NK-92 (cell line): ENCODE measurements around the gene IRAK4.

Experiments
- DNase-seq: peaks from one replicate; lab custom pipeline; 2025; ENCODE audit not compliant: unreplicated experiment; lab: John Stamatoyannopoulos, UW

The IRAK4 gene

DNA sequence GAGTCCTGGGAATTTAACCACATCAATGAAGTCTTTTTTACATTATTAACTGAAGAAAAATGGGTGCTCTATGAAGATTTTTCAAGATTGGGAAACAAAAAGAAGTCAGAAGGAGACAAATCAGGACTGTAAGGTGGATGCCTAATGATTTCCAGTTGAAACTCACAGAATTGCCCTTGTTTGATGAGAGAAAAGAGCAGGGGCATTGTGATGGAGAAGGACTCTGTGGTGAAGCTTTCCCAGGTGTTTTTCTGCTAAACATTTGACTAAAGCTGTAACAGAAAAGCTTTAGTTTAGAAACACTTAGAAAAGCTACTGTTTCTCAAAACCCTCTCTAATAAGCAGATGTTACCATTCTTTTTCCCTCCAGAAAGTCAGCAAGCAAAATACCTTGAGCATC lies 5.8 kb downstream of the IRAK4 start:
- no peak for DNase-seq

DNA sequence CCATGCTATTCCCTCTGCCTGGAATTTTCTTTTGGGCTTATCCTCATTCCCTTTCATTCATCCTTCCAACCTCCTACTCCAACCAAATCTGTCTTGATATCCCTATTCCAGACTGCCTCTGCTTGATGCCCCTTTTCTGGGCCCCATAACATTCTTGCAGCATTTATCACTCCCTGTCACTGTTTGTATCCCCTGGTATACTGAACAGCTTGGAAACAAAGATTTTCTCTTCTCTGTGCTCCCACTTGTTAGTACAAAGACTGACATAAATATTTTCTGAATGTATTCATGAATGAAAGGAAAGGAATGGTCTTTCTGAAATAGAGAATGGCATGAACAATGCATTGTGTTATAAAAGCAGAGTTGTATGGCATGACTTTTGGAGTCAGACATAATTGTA lies 7.5 kb downstream of the IRAK4 start:
- no peak for DNase-seq

DNA sequence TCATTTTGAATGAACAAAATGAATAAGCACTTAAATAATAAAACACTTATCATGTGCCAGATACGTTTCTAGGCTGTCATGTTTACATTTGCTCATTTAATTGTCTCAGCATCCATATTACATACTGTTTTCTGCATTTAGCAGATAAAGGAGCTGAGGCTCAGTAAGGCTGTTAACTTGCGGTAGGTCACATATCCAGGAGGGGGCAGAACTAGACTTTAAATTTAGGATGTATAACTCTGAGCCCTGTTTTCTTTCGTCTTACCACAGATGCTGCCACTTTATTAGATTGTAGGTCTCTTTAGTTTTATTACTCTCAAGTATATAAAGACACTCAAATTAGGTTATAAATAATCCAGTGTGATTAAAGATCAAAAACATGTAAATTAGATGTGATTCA lies 17.7 kb downstream of the IRAK4 start:
- DNase-seq, result no peak

DNA sequence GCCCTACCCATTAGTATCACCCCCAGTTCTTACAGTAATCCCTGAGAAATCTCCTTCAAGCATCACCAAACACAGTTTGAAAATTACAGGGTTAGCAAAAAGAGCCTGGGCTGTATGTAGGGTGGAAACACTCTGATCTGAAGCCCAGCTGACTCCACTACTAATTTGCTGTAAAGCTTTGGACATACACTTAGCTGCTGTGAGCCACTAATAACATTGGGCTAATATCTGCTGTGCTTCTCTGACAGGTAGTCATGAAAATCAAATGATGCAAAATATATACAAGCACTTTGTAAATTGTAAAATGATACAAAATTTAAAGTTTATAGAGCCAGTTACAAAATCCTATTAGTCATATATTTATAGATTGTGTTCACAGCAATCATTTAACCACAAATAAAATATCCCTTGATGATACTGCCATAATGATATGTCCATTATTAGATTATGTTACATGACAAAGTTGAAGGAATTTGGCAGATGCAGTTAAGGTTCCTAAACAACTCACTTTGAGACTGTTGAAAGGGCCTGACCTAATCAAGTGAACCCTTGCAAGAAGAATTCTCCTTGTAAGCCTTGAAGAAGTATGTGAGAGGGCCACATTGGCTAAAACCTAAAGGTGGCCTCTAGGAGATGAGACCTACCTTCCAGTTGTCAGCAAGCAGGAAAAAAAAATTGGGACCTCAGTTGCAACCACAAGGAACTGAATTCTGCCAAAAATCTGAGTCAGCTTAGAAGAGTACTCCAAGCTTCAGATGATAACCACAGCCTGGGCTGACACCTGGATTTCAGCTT lies 28.3 kb downstream of the IRAK4 start:
- no peak for DNase-seq

DNA sequence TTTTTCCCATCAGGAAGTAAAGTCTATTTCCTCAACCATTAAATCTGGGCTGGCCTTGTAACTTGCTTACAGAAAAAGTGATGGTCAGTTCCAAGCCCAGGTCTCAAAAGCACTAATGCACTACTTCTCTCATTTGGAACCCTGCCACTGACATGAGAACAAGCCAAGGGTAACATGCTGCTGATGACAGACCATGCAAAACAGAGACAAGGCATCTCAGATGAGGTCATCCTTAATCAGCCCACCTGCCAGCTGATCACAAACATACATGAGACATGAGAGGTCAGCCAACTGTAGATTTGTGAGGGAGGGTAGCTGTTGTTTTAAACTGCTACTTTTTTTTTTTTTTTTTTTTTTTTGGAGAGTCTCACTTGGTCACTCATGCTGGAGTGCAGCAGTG lies 31.2 kb downstream of the IRAK4 start:
- DNase-seq, result no peak

DNA sequence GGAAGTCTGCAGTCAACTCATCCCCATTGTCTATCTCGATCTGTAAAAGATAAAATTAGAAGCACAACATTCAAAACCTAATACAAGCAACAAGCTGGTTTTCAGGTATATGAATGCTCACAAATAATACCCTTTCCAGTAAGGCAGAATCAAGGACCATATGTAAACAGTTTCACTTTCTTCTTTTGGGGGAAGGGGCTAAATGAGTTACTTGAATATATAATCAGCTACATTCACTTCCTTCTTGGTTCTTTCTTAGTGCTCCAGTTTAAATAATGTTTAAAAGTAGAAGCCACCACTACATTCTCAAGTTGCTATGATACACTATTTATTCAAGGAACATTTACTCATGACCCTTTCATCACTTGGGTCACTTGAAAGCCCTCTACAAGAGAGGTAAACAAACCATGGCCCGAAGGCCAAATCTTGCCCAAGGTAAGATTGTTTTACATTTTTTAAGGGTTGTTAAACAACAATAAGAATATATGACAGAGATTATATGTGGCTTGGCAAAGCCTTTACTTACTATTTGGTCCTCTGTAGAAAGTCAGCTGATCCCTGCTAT lies 37.0 kb downstream of the IRAK4 start:
- DNase-seq, result no peak

- no peak for DNase-seq
Observed at GRCh38 chr12:43797561-43798217, 38.9 kb downstream of the IRAK4 start.

DNA sequence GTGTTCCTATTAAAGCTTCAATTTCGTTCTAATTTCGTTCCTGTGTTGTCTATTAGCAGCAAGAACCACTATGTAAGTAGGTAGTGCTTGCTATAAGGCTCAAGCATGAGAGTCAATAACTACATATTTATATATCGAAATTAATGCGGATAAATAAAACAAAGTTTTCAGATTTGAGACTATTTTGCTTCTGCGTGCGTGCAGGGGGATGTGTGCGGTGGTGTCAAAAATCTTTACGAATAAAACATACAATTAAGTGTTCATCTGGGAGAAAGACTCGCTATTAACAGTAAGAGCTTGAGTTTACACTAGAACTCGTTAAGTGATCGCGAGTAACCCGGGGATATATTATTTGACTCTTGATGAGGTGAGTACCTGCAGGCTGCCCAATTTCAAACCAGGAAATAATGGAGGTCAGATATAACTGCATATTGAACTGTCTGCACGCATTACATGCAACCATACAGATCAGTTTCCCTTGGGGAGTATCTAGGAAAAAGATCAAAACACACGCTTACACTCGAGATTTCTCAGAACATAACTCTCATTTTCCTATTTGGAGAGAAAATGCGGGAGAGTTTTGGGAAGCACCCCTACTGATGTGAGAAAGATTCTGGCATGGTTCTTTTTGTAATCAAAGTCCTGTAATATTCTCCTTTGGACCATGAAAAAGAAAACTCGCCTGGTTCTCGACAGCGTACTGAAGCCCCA lies 46.6 kb downstream of the IRAK4 start:
- DNase-seq, result no peak

GRCh38 chr12:43805860-43806736 lies 47.3 kb downstream of the IRAK4 start, which contains the start of gene TWF1:
TSS of gene TWF1 (minus strand) at chr12:43806317. CDS start at chr12:43806245, 72 bp downstream.
- DNase-seq, result no peak

GRCh38 chr12:43806737-43807072 lies 48.0 kb downstream of the IRAK4 start:
- DNase-seq, result no peak

- DNase-seq, result no peak
Observed at GRCh38 chr12:43807386-43807785, 48.6 kb downstream of the IRAK4 start.

DNA sequence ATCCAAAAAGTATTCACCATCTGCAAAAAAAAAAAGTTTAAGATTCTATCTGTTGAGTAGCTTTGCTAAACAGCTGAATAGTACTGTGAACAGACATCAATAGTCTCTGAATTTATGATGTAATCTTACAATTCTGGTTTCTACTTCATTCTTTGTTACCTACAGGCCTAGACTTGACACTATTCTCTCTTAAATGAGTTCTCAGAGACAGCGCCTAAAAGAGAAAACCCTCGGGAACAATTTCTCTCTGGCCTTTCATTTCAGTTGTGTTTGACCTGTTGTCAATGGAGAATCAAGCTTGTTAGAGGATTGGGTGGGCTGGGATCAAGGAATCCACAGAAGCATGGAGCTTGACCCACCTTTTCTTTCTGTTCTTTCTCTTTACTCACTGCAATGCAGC lies 53.3 kb downstream of the IRAK4 start:
- DNase-seq, result no peak

- no peak for DNase-seq
Observed at GRCh38 chr12:43812926-43813325, 54.2 kb downstream of the IRAK4 start.

GRCh38 chr12:43815416-43815815 lies 56.7 kb downstream of the IRAK4 start:
- no peak for DNase-seq

- DNase-seq, result no peak
Observed at GRCh38 chr12:43816168-43816567, 57.4 kb downstream of the IRAK4 start.

DNA sequence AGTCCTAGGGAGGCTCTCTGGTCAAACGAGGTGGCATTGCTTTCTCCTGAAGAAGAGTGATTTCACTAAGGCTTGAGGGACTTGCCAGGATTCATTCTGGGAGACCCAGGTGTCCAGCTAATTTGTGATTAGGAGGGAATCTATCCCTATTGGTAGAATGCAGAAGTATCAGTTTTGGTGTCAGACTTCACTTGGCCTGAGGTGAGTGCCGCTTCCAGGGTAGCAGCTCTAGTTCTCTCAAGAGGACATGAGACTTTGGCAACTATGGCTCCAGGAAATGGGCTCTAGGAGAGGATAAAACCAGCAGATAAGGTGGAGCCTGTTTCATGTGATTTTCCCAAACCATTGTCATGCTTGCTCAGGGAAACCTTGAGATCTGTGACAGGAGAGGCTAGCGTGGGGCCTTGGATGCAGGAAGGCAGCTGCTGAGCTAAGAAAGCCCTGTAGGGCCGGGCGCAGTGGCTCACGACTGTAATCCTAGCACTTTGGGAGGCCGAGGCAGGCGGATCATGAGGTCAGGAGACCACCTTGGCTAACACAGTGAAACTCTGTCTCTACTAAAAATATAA lies 65.5 kb downstream of the IRAK4 start:
- DNase-seq, result no peak

DNA sequence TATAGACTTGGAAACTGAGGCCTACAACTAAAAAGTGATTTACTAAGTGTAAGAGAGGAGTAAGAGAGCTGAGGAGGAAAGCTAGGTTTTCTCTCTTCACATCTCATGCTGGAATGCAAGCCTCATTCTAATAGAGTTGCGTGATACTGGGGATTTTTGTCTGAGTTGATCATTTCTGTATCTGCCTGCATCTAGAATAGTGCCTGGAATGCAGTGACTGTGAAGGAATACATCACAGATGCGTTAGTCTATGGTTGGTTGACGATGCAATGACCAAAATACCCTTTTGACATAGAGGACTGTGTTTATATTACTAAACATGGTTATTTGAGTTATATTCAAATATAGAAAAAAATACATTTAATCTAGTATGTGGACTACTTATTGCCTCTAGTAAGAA lies 67.9 kb downstream of the IRAK4 start:
- DNase-seq, result no peak

DNA sequence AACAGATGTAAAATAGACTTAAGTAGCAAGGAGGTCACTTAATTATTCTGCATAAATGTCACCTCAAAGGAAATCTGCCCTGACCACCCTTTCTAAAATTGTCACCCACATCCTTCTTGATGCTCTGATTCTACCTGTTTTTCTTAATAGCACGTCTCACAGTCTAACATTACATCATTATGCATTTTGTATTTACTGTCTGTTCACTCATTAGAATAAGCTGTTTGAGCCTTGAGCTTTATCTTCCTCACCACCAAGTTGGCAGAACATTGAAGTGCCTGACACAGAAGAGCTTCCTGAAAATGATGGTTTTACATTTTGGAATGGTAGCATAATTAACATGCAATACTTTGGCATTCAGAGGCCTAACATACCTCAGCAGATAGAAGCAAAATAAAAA lies 68.3 kb downstream of the IRAK4 start:
- DNase-seq, result no peak

DNA sequence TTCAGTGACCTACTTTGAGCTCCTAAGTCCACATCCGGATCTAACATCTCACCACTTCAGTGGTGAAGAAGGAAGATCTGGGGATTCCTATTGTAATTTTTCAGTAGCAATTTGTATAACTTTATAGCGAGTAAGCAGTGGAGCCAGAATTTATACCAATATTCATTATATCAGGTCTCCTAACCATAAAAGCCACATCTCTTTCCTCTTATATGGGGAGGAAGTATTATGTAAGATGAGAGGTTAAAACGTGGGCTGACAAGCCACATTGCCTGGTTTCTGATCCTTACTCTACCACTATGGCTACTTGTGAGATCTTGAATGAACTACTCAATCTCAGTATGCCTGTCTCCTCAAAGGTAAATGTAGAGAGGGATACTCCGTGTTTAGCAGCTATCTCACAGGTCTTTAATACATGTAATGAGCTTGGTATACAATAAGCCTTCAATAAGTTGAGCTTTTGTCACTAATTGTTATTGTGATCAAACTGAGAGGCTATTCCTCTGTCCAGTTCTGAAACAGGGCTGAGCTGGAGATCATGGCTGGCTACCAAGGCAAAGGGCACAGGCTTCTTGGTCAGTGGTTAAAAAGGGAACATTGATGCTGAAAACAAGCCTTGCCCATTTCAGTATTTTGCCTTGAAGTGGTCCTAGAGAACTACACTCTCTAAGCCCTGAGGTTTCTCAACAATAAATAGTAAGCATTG lies 73.9 kb downstream of the IRAK4 start:
- DNase-seq, result no peak

DNA sequence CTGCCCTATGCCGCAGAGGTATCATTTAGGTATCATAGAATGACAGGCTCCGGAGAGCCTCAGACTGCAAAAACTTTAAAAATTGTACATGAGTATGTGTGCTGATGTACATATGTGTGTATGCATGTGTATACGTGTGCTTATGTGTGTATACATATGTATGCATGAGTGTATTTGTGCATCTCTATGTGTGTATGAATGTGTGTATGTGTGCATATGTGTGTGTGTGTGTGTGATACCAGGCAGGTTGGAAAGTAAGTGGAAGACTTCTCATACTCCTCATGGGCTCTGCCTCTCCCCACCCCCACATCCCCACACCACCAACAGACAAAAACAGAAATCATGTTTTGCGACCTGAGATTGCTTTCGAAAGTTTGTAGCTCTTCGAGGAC lies 76.5 kb downstream of the IRAK4 start:
- DNase-seq, result no peak
